HepG2 (cell line): ENCODE results near the gene LIFR. TPM values are rescaled to one million over a fixed set of nuclear protein-coding genes. Genes with fewer than 3 reads are reported as not detected.

ENCODE experiments used
- BCL6 ChIP-seq: IDR thresholded peaks from 2 replicates; pipeline ENCODE4 v1.6.1; 2016; ENCODE audit warnings: missing genetic modification reagents, missing compliant biosample characterization
- DR1 ChIP-seq: sonication (generic); formaldehyde crosslinking; IDR thresholded peaks from 2 replicates; pipeline ENCODE4 v1.8.0; 2021; ENCODE audit warnings: mild to moderate bottlenecking, missing genetic modification reagents, inconsistent platforms
- EEA1 ChIP-seq: sonication (generic); formaldehyde crosslinking; IDR thresholded peaks from 2 replicates; pipeline ENCODE4 v1.5.1; 2020; ENCODE audit warnings: mild to moderate bottlenecking, missing genetic modification reagents, borderline replicate concordance
- JUN ChIP-seq: sonication (generic); formaldehyde crosslinking; IDR thresholded peaks from 2 replicates; pipeline ENCODE4 v1.4.0; 2020; ENCODE audit warnings: mild to moderate bottlenecking, missing genetic modification reagents
- NFIC ChIP-seq: IDR thresholded peaks from 2 replicates; pipeline ENCODE4 v1.6.1; 2012; ENCODE audit warnings: mild to moderate bottlenecking, low read length, inconsistent platforms
- SMAD1 ChIP-seq: sonication (generic); formaldehyde crosslinking; IDR thresholded peaks from 2 replicates; pipeline ENCODE4 v1.4.0; 2020; ENCODE audit warnings: missing genetic modification reagents, low read depth, mild to moderate bottlenecking, borderline replicate concordance
- SRSF9 ChIP-seq: fragments of 200-400 bp; formaldehyde crosslinking; IDR thresholded peaks from 2 replicates; pipeline ENCODE4 v1.6.1; 2018; ENCODE audit warnings: borderline replicate concordance, mild to moderate bottlenecking, low read depth, low read length; ENCODE audit not compliant: insufficient read depth, poor library complexity, severe bottlenecking
- THAP7 ChIP-seq: sonication (generic); formaldehyde crosslinking; IDR thresholded peaks from 2 replicates; pipeline ENCODE4 v1.8.1; 2023; ENCODE audit warnings: mild to moderate bottlenecking, missing genetic modification reagents
- ZKSCAN8 ChIP-seq: IDR thresholded peaks from 2 replicates; pipeline ENCODE4 v1.6.1; 2016; ENCODE audit warnings: borderline replicate concordance, missing genetic modification reagents, missing compliant biosample characterization
- ZNF292 ChIP-seq: sonication (generic); formaldehyde crosslinking; IDR thresholded peaks from 2 replicates; pipeline ENCODE4 v1.8.1; 2022; ENCODE audit warnings: mild to moderate bottlenecking, low read depth, missing genetic modification reagents, borderline replicate concordance
- ZNF563 ChIP-seq: sonication (generic); formaldehyde crosslinking; IDR thresholded peaks from 2 replicates; pipeline ENCODE4 v1.8.0; 2022; ENCODE audit warnings: mild to moderate bottlenecking, moderate library complexity, missing genetic modification reagents
- polyA plus RNA-seq, 8 experiments: library from polyadenylated mRNA; depleted of rRNA in 3 of 8; stranded (reverse) in 7 of 8; unstranded in 1 of 8; fragments of >200 nt; fragmentation: Illumina TruSeq in 4 of 8; extraction: Trizol in 4 of 8; gene quantifications; 2 replicates each; pipeline versions ENCODE4 v1.2.1 to v1.2.3, GENCODE V29; 2011 to 2016; ENCODE audit warnings: low read depth in 4 of 8, missing spikeins in 1 of 8, mixed read lengths in 1 of 8; ENCODE audit not compliant: insufficient read depth in 1 of 8
- total RNA-seq, 5 experiments: library from RNA; depleted of rRNA; stranded (reverse); fragments of >200 nt; fragmentation: Illumina TruSeq; extraction: Trizol; gene quantifications; 2 replicates each; pipeline ENCODE4 v1.2.3, GENCODE V29; 2016; ENCODE audit warnings: low read depth in 1 of 5
- TF ChIP-seq, protein P1 (sequence below): sonication (generic); formaldehyde crosslinking; conservative IDR thresholded peaks from 2 replicates; pipeline ENCODE4 v1.4.0; 2020; ENCODE audit warnings: mild to moderate bottlenecking, missing genetic modification reagents, moderate library complexity

The LIFR gene
- total and polyA plus RNA-seq, 2 of the 13 experiments (the other 11 are each of a cell fraction or from before 2014, with no cell fraction given) = 6.3 to 25.2 TPM

DNA sequence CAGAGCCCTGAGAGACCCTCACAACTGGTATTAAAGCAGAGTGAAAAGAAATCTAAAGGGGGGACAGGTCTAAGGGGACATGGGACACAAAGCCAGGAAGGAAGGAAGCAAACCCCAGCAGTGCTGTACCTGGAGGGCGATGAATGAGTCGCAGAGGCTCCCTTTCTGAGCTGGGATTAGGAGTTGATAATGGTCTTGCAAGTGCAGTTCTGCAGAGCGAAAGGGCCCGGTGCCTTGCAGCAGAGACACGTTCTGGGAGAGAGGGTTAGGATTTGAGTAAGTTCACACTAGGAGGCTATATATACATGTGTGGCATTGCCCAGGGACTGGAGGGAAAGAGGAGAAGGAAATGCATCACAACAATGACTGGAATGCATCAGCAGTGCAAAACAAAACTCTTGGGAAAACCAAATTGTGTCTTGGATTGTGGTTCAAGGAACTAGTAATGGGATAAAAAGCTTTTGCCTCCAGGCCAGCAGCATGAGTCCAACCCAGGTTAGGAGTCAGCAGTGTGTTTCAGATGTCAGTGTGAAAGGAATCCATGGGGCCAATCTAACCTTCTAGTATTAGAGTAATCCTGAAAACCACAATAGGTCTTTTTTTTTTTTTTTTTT, 38.8 kb upstream of the LIFR start (continued):
- TF ChIP-seq, protein P1, sequence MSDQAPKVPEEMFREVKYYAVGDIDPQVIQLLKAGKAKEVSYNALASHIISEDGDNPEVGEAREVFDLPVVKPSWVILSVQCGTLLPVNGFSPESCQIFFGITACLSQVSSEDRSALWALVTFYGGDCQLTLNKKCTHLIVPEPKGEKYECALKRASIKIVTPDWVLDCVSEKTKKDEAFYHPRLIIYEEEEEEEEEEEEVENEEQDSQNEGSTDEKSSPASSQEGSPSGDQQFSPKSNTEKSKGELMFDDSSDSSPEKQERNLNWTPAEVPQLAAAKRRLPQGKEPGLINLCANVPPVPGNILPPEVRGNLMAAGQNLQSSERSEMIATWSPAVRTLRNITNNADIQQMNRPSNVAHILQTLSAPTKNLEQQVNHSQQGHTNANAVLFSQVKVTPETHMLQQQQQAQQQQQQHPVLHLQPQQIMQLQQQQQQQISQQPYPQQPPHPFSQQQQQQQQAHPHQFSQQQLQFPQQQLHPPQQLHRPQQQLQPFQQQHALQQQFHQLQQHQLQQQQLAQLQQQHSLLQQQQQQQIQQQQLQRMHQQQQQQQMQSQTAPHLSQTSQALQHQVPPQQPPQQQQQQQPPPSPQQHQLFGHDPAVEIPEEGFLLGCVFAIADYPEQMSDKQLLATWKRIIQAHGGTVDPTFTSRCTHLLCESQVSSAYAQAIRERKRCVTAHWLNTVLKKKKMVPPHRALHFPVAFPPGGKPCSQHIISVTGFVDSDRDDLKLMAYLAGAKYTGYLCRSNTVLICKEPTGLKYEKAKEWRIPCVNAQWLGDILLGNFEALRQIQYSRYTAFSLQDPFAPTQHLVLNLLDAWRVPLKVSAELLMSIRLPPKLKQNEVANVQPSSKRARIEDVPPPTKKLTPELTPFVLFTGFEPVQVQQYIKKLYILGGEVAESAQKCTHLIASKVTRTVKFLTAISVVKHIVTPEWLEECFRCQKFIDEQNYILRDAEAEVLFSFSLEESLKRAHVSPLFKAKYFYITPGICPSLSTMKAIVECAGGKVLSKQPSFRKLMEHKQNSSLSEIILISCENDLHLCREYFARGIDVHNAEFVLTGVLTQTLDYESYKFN (CRISPR knock-in tag) = no peak
- TF ChIP-seq SMAD1 (CRISPR knock-in tag) (no peak), ZNF563 (no peak), BCL6 (CRISPR knock-in tag) (no peak), NFIC (no peak), ZKSCAN8 (CRISPR knock-in tag) (no peak), ZNF292 (CRISPR knock-in tag) (no peak), THAP7 (CRISPR knock-in tag) (no peak), EEA1 (no peak), JUN (no peak), SRSF9 (no peak), DR1 (CRISPR knock-in tag) (no peak)
